OCI-LY7 (cell line): Measurements from ENCODE around the gene HOXB6.

Experiments
- EZH2phosphoT487 ChIP-seq: fragments of 200-600 bp; sonication (generic); IDR thresholded peaks from 2 replicates; pipeline ENCODE4 v1.6.1; 2018; ENCODE audit warnings: low read depth, borderline replicate concordance, mild to moderate bottlenecking, mixed run types, antibody characterized with exemption, low read length, moderate library complexity, mixed read lengths
- TF ChIP-seq, protein P1 (sequence below): fragments of 200-600 bp; sonication (generic); conservative IDR thresholded peaks from 2 replicates; pipeline ENCODE4 v1.5.1; 2014; ENCODE audit warnings: mild to moderate bottlenecking, antibody characterized with exemption, low read length, moderate library complexity, mixed read lengths

DNA sequence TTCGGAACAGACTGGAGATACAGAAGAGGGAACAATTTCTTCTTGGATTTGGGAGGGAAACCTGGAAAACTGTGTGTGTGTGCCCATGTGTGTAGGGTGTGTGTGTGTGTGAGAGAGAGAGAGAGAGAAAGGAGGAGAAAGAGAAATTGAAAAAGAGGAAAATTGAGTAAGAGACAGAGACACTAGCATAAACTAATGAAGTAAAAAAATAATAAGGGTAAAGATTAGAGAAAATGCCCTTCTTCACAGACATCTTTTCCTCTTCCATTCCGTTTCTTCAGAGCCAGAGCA lies 46.0 kb downstream of the HOXB6 start:
- TF ChIP-seq, protein P1, sequence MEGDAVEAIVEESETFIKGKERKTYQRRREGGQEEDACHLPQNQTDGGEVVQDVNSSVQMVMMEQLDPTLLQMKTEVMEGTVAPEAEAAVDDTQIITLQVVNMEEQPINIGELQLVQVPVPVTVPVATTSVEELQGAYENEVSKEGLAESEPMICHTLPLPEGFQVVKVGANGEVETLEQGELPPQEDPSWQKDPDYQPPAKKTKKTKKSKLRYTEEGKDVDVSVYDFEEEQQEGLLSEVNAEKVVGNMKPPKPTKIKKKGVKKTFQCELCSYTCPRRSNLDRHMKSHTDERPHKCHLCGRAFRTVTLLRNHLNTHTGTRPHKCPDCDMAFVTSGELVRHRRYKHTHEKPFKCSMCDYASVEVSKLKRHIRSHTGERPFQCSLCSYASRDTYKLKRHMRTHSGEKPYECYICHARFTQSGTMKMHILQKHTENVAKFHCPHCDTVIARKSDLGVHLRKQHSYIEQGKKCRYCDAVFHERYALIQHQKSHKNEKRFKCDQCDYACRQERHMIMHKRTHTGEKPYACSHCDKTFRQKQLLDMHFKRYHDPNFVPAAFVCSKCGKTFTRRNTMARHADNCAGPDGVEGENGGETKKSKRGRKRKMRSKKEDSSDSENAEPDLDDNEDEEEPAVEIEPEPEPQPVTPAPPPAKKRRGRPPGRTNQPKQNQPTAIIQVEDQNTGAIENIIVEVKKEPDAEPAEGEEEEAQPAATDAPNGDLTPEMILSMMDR: no peak
- TF ChIP-seq EZH2phosphoT487: no peak
